GM12892 (cell line): Measurements from ENCODE around the gene OR51B6. TPM values are rescaled to one million over a fixed set of nuclear protein-coding genes. Genes with fewer than 3 reads are reported as not detected.
"Not testable (repeated sequence)": the region's sequence is repeated elsewhere in the genome, so short reads cannot be mapped to it uniquely, and the experiment has no call there.

Experiments used
- DNase-seq: peaks from one replicate; pipeline ENCODE4 v3.0.0; 2011; ENCODE audit not compliant: insufficient read length
- FAIRE-seq: peaks from 2 replicates; lab custom pipeline; 2011; peaks lifted over from hg19 to GRCh38; lab: Jason Lieb, UNC
- POLR2A ChIP-seq: IDR thresholded peaks from 2 replicates; pipeline ENCODE4 v1.6.1; 2011; ENCODE audit warnings: low read depth, low read length, control low read depth
- POLR2AphosphoS5 ChIP-seq: IDR thresholded peaks from 2 replicates; pipeline ENCODE4 v1.6.1; 2011; ENCODE audit warnings: low read depth, low read length, control low read depth
- TAF1 ChIP-seq: IDR thresholded peaks from 2 replicates; pipeline ENCODE4 v1.6.1; 2011; ENCODE audit warnings: low read depth, mild to moderate bottlenecking, control low read depth, low read length, borderline replicate concordance
- polyA plus RNA-seq: library from polyadenylated mRNA; unstranded; fragments of >200 nt; gene quantifications from one replicate; pipeline ENCODE4 v1.2.1, GENCODE V29; 2012; ENCODE audit warnings: missing spikeins, inconsistent platforms; ENCODE audit not compliant: missing spikeins

OR51B6 gene, protein sequence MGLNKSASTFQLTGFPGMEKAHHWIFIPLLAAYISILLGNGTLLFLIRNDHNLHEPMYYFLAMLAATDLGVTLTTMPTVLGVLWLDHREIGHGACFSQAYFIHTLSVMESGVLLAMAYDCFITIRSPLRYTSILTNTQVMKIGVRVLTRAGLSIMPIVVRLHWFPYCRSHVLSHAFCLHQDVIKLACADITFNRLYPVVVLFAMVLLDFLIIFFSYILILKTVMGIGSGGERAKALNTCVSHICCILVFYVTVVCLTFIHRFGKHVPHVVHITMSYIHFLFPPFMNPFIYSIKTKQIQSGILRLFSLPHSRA
- polyA plus RNA-seq, result not detected

- FAIRE-seq (no peak), DNase-seq (no peak)
- TF ChIP-seq POLR2A (no peak), TAF1 (no peak), POLR2AphosphoS5 (no peak)
Measured at GRCh38 chr11:5351208-5351607, at the start of gene OR51B6. OR51B6 (plus strand) TSS chr11:5351508; CDS start chr11:5351508, 0 bp downstream.

- DNase-seq (no peak), FAIRE-seq (no peak)
- TF ChIP-seq POLR2AphosphoS5 (no peak), POLR2A (no peak), TAF1 (no peak)
Measured at GRCh38 chr11:5301846-5302245, 49.5 kb upstream of the OR51B6 start, which contains the start of gene OR51B4. OR51B4 (minus strand) TSS chr11:5301946; CDS start chr11:5301946, 0 bp downstream.

GRCh38 chr11:5303626-5304025 is 47.7 kb upstream of the OR51B6 start:
- TF ChIP-seq POLR2A, result no peak
- no peak for TF ChIP-seq TAF1
- TF ChIP-seq POLR2AphosphoS5, result no peak
- DNase-seq, result no peak
- no peak for FAIRE-seq

GRCh38 chr11:5304046-5304445 is 47.3 kb upstream of the OR51B6 start:
- TF ChIP-seq POLR2AphosphoS5, result no peak
- no peak for TF ChIP-seq POLR2A
- no peak for TF ChIP-seq TAF1
- FAIRE-seq, result no peak
- no peak for DNase-seq

DNA sequence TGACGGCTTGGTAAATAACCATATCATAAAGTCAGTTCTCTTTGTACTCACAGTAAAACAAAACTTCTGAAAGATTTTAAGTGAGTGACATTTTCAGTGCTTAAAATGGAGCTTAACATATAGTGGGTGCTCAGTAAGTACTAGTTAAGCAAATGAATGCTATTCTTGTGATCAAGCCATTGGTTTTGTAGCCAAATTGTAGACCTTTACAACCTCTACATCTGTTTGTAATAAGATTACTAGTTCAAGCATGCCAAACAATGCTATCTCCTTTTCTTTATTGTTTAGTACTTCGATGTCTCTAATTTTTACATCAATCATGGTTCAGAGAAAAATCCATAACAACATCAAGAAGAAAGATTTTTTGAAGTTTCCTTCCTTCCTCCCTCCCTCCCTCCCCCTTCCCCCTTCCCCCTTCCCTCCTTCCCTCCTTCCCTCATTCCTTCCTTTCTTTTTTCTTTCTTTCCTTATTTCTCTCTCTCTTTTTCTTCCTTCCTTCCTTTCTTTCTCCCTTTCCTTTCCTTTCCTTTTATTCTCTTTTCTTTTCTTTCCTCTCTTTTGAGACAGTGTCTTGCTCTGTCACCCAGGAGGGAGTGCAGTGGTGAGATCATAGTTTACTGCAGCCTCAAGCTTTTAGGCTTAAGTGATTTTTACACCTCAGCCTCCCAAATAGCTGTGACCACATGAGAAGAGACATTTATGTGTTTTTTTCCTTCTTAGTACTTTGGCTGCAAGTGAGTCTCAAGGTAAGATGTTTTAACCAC is 43.9 kb upstream of the OR51B6 start:
- TF ChIP-seq POLR2A, result no peak
- TF ChIP-seq TAF1, result no peak
- no peak for TF ChIP-seq POLR2AphosphoS5
- FAIRE-seq (no peak), DNase-seq (no peak)

GRCh38 chr11:5310423-5310822 is 40.9 kb upstream of the OR51B6 start:
- TF ChIP-seq POLR2A, result no peak
- no peak for TF ChIP-seq TAF1
- no peak for TF ChIP-seq POLR2AphosphoS5
- DNase-seq, result no peak
- no peak for FAIRE-seq

GRCh38 chr11:5313326-5314023 is 37.8 kb upstream of the OR51B6 start:
- DNase-seq, FAIRE-seq: not testable (repeated sequence)

- FAIRE-seq (no peak), DNase-seq (no peak)
- TF ChIP-seq POLR2AphosphoS5 (no peak), TAF1 (no peak)
Measured at GRCh38 chr11:5317292-5317691, 34.0 kb upstream of the OR51B6 start.

DNA sequence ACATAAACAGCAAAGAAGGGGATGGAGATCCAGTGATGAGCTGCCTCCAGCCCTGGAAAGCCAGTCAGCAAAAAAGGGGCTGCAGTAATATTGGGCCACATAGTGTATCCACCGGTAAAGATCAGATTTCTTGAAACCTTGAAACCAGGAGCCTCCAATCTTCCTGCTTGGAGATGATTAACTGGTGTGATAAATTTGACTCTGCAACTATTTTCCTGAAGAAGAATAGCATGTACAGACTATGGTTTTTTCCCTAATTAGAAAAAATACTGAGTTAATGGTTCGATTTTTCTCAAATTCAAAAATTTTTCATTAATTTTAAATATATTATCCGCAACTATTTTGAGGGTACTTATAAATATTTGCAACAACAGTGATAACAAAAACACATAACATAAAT is 27.1 kb upstream of the OR51B6 start, which contains the start of gene OR51B2:
Gene OR51B2, minus strand, starts transcription at position 101 of the 400 bp plus-strand sequence. Its CDS starts 0 bp downstream, at position 101.
- FAIRE-seq (no peak), DNase-seq (no peak)
- no peak for TF ChIP-seq POLR2AphosphoS5

DNA sequence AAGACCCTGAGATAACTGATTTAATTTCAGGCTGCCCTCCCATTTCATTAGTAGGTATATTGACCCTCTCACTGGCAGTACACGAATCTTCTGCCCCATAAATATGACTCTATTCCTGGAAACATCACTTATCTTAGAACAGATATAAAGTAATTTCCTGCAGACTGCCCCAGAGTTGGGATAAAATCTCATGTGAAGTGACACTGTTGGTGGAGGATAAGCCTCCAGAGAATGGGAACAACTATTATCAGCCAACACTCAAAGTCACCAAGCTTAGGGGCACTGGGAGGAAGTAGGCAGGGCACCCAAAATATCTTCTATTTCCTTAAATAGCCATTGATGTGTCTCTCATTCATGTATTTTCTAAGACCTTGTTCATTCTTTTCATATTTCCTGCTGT is 16.1 kb upstream of the OR51B6 start:
- no peak for DNase-seq
- TF ChIP-seq POLR2AphosphoS5 (no peak), TAF1 (no peak), POLR2A (no peak)
- FAIRE-seq, result no peak

DNA sequence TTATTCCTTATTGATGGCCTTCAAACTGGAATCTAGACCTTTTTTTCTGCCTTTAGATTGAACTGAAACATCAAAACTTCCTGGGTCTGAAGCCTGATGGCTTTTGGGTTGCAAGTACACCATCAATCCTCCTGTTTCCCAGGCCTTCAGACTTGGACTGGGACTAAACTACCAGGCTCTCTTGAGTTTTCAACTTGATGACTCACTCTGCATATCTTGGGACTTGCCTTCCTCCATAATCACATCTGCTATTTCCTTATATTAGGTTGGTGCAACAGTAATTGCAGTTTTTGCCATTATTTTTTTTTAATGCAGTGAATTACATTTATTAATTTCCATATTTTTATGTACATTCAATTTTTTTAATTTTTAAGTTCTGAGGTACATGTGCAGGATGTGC is 15.0 kb upstream of the OR51B6 start:
- FAIRE-seq (no peak), DNase-seq (no peak)
- TF ChIP-seq POLR2AphosphoS5 (no peak), TAF1 (no peak), POLR2A (no peak)

DNA sequence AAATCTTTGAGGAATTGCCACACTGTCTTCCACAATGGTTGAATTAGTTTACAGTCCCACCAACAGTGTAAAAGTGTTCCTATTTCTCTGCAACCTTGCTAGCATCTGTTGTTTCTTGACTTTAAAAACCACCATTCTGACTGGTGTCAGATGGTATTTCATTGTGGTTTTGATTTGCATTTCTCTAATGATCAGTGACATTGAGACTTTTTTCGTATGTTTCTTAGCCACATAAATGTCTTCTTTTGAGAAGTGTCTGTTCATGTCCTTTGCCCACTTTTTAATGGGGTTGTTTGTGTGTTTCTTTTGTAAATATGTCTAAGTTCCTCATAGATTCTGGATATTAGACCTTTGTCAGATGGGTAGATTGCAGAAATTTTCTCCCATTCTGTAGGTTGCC is 14.1 kb upstream of the OR51B6 start:
- not testable (repeated sequence) for DNase-seq, FAIRE-seq
